IMR-90 (cell line): ENCODE results near the gene USP17L19. TPM values are rescaled to one million over a fixed set of nuclear protein-coding genes. Genes with fewer than 3 reads are reported as not detected.
"Not testable (repeated sequence)": the region's sequence is repeated elsewhere in the genome, so short reads cannot be mapped to it uniquely, and the experiment has no call there.

Experiments used
- ATAC-seq: fragments of 200-7000 bp; cut with Tn5 transposase; 2 replicates; pipeline ENCODE4 v1.9.1; 2020; ENCODE audit warnings: low read depth, mild to moderate bottlenecking, moderate library complexity
- BruUV-seq: library from RNA; stranded (reverse); fragments of 400-500 nt; replicated peaks from 2 replicates; lab custom pipeline; 2021; lab: Mats Ljungman, UMichigan
- CTCF ChIA-PET: fragments of 300-600 bp; formaldehyde crosslinking; extraction: SDS; loops from one replicate; lab custom pipeline; 2021; ENCODE audit warnings: antibody characterized with exemption; lab: Yijun Ruan, JAX
- POLR2A ChIA-PET: fragments of 300-600 bp; sonication (Branson Sonifier 250); formaldehyde crosslinking; loops from one replicate; lab custom pipeline; 2022; ENCODE audit warnings: antibody characterized with exemption; ENCODE audit not compliant: unreplicated experiment; lab: Charles Lee
- DNase-seq: peaks from one replicate; pipeline ENCODE4 v3.0.0; 2013
- H2AFZ ChIP-seq: replicated peaks from 2 replicates; pipeline ENCODE3; 2013; ENCODE audit warnings: low read length, mild to moderate bottlenecking; ENCODE audit not compliant: poor library complexity
- H2AK5ac ChIP-seq: 2 replicates; pipeline ENCODE4 v1.6.1; 2013; ENCODE audit warnings: low read depth, low read length, inconsistent platforms
- H2AK9ac ChIP-seq: replicated peaks from 2 replicates; pipeline ENCODE3; 2013; ENCODE audit warnings: mild to moderate bottlenecking, low read depth, low read length, moderate library complexity; ENCODE audit not compliant: poor library complexity
- H2BK120ac ChIP-seq: 2 replicates; pipeline ENCODE4 v1.6.1; 2013; ENCODE audit warnings: low read depth, low read length, inconsistent platforms
- H2BK15ac ChIP-seq: 3 replicates; pipeline ENCODE4 v1.6.1; 2013; ENCODE audit warnings: low read depth, low read length, inconsistent platforms
- H2BK20ac ChIP-seq: 2 replicates; pipeline ENCODE4 v1.6.1; 2013; ENCODE audit warnings: low read depth, mild to moderate bottlenecking, inconsistent platforms, low read length, moderate library complexity
- H2BK5ac ChIP-seq: 2 replicates; pipeline ENCODE4 v1.6.1; 2013; ENCODE audit warnings: mild to moderate bottlenecking, low read depth, low read length, inconsistent platforms; ENCODE audit not compliant: poor library complexity, severe bottlenecking
- H3K14ac ChIP-seq: replicated peaks from 2 replicates; pipeline ENCODE4 v1.6.1; 2013; ENCODE audit warnings: low read depth, low read length, inconsistent platforms
- H3K18ac ChIP-seq: 2 replicates; pipeline ENCODE4 v1.6.1; 2013; ENCODE audit warnings: low read depth, low read length, control low read depth
- H3K23ac ChIP-seq: 2 replicates; pipeline ENCODE4 v1.6.1; 2013; ENCODE audit warnings: low read depth, low read length, inconsistent platforms
- H3K27ac ChIP-seq: 2 replicates; pipeline ENCODE4 v1.5.1; 2013; ENCODE audit warnings: mild to moderate bottlenecking, control low read depth, low read length; ENCODE audit not compliant: insufficient read depth
- H3K27me3 ChIP-seq: 2 replicates; pipeline ENCODE4 v1.6.1; 2013; ENCODE audit warnings: low read length; ENCODE audit not compliant: control insufficient read depth, insufficient read depth
- H3K36me3 ChIP-seq: 2 replicates; pipeline ENCODE4 v1.6.1; 2013; ENCODE audit warnings: low read length, mixed read lengths; ENCODE audit not compliant: control insufficient read depth, insufficient read depth
- H3K4ac ChIP-seq: 2 replicates; pipeline ENCODE4 v1.6.1; 2013; ENCODE audit warnings: low read depth, low read length, inconsistent platforms
- H3K4me1 ChIP-seq: 2 replicates; pipeline ENCODE4 v1.6.1; 2013; ENCODE audit warnings: low read length, mixed read lengths; ENCODE audit not compliant: control insufficient read depth, insufficient read depth
- H3K4me2 ChIP-seq: 2 replicates; pipeline ENCODE4 v1.6.1; 2013; ENCODE audit warnings: low read depth, mild to moderate bottlenecking, control low read depth, low read length, moderate library complexity
- H3K4me3 ChIP-seq: 2 replicates; pipeline ENCODE4 v1.5.1; 2013; ENCODE audit warnings: low read depth, mild to moderate bottlenecking, control low read depth, low read length, moderate library complexity; ENCODE audit not compliant: insufficient read depth
- H3K56ac ChIP-seq: 2 replicates; pipeline ENCODE4 v1.6.1; 2013; ENCODE audit warnings: low read length, inconsistent platforms; ENCODE audit not compliant: insufficient read depth; ENCODE audit errors: extremely low read depth
- H3K79me1 ChIP-seq, 2 experiments: 2 replicates each; pipeline ENCODE4 v1.6.1; 2013; ENCODE audit warnings: low read length in 2 of 2, inconsistent platforms in 1 of 2, low read depth in 1 of 2
- H3K9ac ChIP-seq: 2 replicates; pipeline ENCODE4 v1.6.1; 2013; ENCODE audit warnings: low read depth, low read length, control low read depth
- H3K9me1 ChIP-seq: 2 replicates; pipeline ENCODE4 v1.6.1; 2013; ENCODE audit warnings: low read length, inconsistent platforms; ENCODE audit not compliant: insufficient read depth
- H3K9me3 ChIP-seq: 2 replicates; pipeline ENCODE4 v1.6.1; 2013; ENCODE audit warnings: low read length; ENCODE audit not compliant: control insufficient read depth, insufficient read depth
- H4K20me1 ChIP-seq: 2 replicates; pipeline ENCODE4 v1.6.1; 2013; ENCODE audit warnings: low read length, inconsistent platforms; ENCODE audit not compliant: insufficient read depth
- H4K5ac ChIP-seq: 2 replicates; pipeline ENCODE4 v1.6.1; 2013; ENCODE audit warnings: mild to moderate bottlenecking, low read depth, low read length, control low read depth
- H4K8ac ChIP-seq, 2 experiments: 2 replicates each; pipeline ENCODE4 v1.6.1; 2013; ENCODE audit warnings: low read depth in 2 of 2, low read length in 2 of 2, control low read depth in 1 of 2, inconsistent platforms in 1 of 2
- H4K91ac ChIP-seq: 2 replicates; pipeline ENCODE4 v1.6.1; 2013; ENCODE audit warnings: low read depth, low read length, inconsistent platforms; ENCODE audit not compliant: insufficient read depth
- WGBS, 2 experiments: methylation state at CpG; one replicate each; pipeline versions ENCODE4 v1.1.5 to v1.1.7; 2013; ENCODE audit warnings: missing lambda C conversion rate in 2 of 2; ENCODE audit not compliant: insufficient read length in 1 of 2; ENCODE audit errors: extremely low coverage in 2 of 2; 5-methylcytosine and 5-hydroxymethylcytosine counted together
- dilution Hi-C: fragments of 300-500 bp; cut with HindIII; formaldehyde crosslinking; loops from one replicate; pipeline ENCODE4 v1.14.3; 2018; ENCODE audit warnings: low sequenced_read_pairs; ENCODE audit not compliant: unreplicated experiment
- in situ Hi-C: fragments of 300-500 bp; cut with MboI; formaldehyde crosslinking; loops from 3 replicates; pipeline ENCODE4 v1.14.3; 2019; ENCODE audit warnings: low sequenced_read_pairs, inconsistent platforms, mixed read lengths
- intact Hi-C: fragments of 100-400 bp; cut with micrococcal nuclease; formaldehyde crosslinking; loops from 2 replicates; pipeline ENCODE4 v1.10.0; 2022
- polyA plus RNA-seq, 3 experiments: library from polyadenylated mRNA; depleted of rRNA; stranded (reverse); fragments of >200 nt; gene quantifications; 2 replicates each; pipeline ENCODE4 v1.2.3, GENCODE V29; 2012; ENCODE audit warnings: low replicate concordance in 1 of 3
- total RNA-seq: library from RNA; depleted of rRNA; stranded (reverse); fragments of >200 nt; gene quantifications from 2 replicates; pipeline ENCODE4 v1.2.3, GENCODE V29; 2012

USP17L19 gene
- total and polyA plus RNA-seq, 2 of the 4 experiments (the other 2 are of a cell fraction) = not detected

DNA sequence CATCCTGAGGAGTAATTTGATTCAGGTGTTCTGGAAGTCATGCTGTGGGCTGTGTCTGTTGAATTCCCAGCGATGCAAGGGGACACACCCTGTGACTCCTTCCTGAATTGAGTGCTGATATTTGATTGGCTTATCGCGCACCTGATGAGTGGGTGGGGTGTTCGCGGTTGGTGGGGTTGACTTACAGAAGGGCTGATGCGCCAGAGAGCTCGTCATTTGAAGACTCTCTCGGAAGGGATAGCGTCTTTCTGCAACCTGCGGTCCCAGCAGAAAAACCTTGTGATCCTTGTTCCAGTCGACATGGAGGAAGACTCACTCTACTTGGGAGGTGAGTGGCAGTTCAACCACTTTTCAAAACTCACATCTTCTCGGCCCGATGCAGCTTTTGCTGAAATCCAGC is 33.3 kb upstream of the USP17L19 start, which contains the start of gene USP17L12:
Gene USP17L12 (plus strand): TSS at position 301 of the 400 bp plus-strand sequence. CDS start 0 bp downstream, at position 301.
- H3K18ac ChIP-seq, H3K4me1 ChIP-seq, H3K9me3 ChIP-seq, BruUV-seq, H3K27ac ChIP-seq, H3K79me1 ChIP-seq, H3K14ac ChIP-seq, H3K9ac ChIP-seq, H4K8ac ChIP-seq, H2BK15ac ChIP-seq, H2AK5ac ChIP-seq, in situ Hi-C loops, intact Hi-C loops, H2BK120ac ChIP-seq, H3K36me3 ChIP-seq, H3K4me2 ChIP-seq, H2AFZ ChIP-seq, POLR2A ChIA-PET, CTCF ChIA-PET, ATAC-seq, H4K20me1 ChIP-seq, H3K27me3 ChIP-seq, H2BK5ac ChIP-seq, H4K91ac ChIP-seq, H2BK20ac ChIP-seq, H2AK9ac ChIP-seq, H3K4me3 ChIP-seq, H4K5ac ChIP-seq, H3K56ac ChIP-seq, H3K23ac ChIP-seq, dilution Hi-C loops, H3K9me1 ChIP-seq, DNase-seq, H3K4ac ChIP-seq: not testable (repeated sequence)
- WGBS, 2 experiments = no CpG with 5 or more reads among the region's 13 CpGs

DNA sequence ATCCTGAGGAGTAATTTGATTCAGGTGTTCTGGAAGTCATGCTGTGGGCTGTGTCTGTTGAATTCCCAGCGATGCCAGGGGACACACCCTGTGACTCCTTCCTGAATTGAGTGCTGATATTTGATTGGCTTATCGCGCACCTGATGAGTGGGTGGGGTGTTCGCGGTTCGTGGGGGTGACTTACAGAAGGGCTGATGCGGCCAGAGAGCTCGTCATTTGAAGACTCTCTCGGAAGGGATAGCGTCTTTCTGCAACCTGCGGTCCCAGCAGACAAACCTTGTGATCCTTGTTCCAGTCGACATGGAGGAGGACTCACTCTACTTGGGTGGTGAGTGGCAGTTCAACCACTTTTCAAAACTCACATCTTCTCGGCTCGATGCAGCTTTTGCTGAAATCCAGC is 28.6 kb upstream of the USP17L19 start, which contains the start of gene USP17L13:
Gene USP17L13 (plus strand): TSS at position 301 of the 400 bp plus-strand sequence. CDS start 0 bp downstream, at position 301.
- H3K9me1 ChIP-seq, intact Hi-C loops, H3K9me3 ChIP-seq, H2AK9ac ChIP-seq, H3K36me3 ChIP-seq, BruUV-seq, H2BK20ac ChIP-seq, H3K4me3 ChIP-seq, H3K27ac ChIP-seq, in situ Hi-C loops, H3K9ac ChIP-seq, H4K8ac ChIP-seq, H2AFZ ChIP-seq, DNase-seq, H3K4ac ChIP-seq, H3K23ac ChIP-seq, H3K56ac ChIP-seq, POLR2A ChIA-PET, H3K4me2 ChIP-seq, H2AK5ac ChIP-seq, H3K14ac ChIP-seq, H3K18ac ChIP-seq, H3K79me1 ChIP-seq, CTCF ChIA-PET, H3K4me1 ChIP-seq, H2BK5ac ChIP-seq, H2BK120ac ChIP-seq, H4K20me1 ChIP-seq, H4K5ac ChIP-seq, H3K27me3 ChIP-seq, H4K91ac ChIP-seq, dilution Hi-C loops, ATAC-seq, H2BK15ac ChIP-seq: not testable (repeated sequence)
- no CpG with 5 or more reads among the region's 14 CpGs for WGBS, 2 experiments
